CD14-positive monocyte (primary cell): ENCODE results near the gene FAM120B. TPM values are rescaled to one million over a fixed set of nuclear protein-coding genes. Genes with fewer than 3 reads are reported as not detected.

Source experiments
- DNase-seq, 3 donors: peaks; one replicate each; pipeline ENCODE4 v3.0.0-alpha.2; 2011 to 2022
- H2AFZ ChIP-seq: 2 replicates; pipeline ENCODE4 v1.6.0; 2012; ENCODE audit warnings: mild to moderate bottlenecking, low read depth, low read length, inconsistent platforms; ENCODE audit not compliant: insufficient read depth, poor library complexity, severe bottlenecking
- H3K27ac ChIP-seq, 2 donors: 1 replicate in 1 of 2; 2 replicates in 1 of 2; pipeline ENCODE4 v1.5.1; 2012 to 2013; ENCODE audit warnings: low read length in 2 of 2, control low read depth in 1 of 2, inconsistent platforms in 1 of 2, low read depth in 1 of 2, mild to moderate bottlenecking in 1 of 2
- H3K27me3 ChIP-seq, 2 donors: one replicate each; pipeline versions ENCODE4 v1.6.0 to v1.6.1; 2011 to 2013; ENCODE audit warnings: low read length in 2 of 2; ENCODE audit not compliant: control insufficient read depth in 2 of 2, insufficient read depth in 2 of 2
- H3K36me3 ChIP-seq, 2 donors: replicated peaks in 1 of 2; 1 replicate in 1 of 2; 2 replicates in 1 of 2; pipeline versions ENCODE4 v1.5.1 to v1.6.1; 2012 to 2013; ENCODE audit warnings: low read length in 2 of 2, control low read depth in 1 of 2, inconsistent platforms in 1 of 2, mild to moderate bottlenecking in 1 of 2; ENCODE audit not compliant: insufficient read depth in 2 of 2, control insufficient read depth in 1 of 2
- H3K4me1 ChIP-seq, 2 donors: 1 replicate in 1 of 2; 2 replicates in 1 of 2; pipeline versions ENCODE4 v1.5.1 to v1.6.1; 2012 to 2013; ENCODE audit warnings: low read length in 2 of 2, control low read depth in 1 of 2, inconsistent platforms in 1 of 2, mild to moderate bottlenecking in 1 of 2, moderate library complexity in 1 of 2; ENCODE audit not compliant: insufficient read depth in 2 of 2, control insufficient read depth in 1 of 2
- H3K4me2 ChIP-seq: replicated peaks from 2 replicates; pipeline ENCODE3; 2012; ENCODE audit warnings: low read length, moderate library complexity, mild to moderate bottlenecking; ENCODE audit not compliant: poor library complexity, severe bottlenecking; ENCODE audit errors: extremely low read depth
- H3K4me3 ChIP-seq, 3 experiments: fragments of 200-600 bp in 1 of 3; sonication (generic) in 1 of 3; replicated peaks in 1 of 3; 1 replicate in 2 of 3; 2 replicates in 1 of 3; pipeline ENCODE4 v1.5.1; 2011 to 2013; ENCODE audit warnings: low read length in 3 of 3, mild to moderate bottlenecking in 3 of 3, control low read depth in 2 of 3, low read depth in 2 of 3, inconsistent platforms in 1 of 3, moderate library complexity in 1 of 3
- H3K79me2 ChIP-seq: 2 replicates; pipeline ENCODE4 v1.6.0; 2012; ENCODE audit warnings: mild to moderate bottlenecking, control low read depth, inconsistent platforms, low read length, moderate library complexity; ENCODE audit not compliant: insufficient read depth
- H3K9ac ChIP-seq: 2 replicates; pipeline ENCODE4 v1.6.0; 2017; ENCODE audit warnings: low read length, mild to moderate bottlenecking; ENCODE audit not compliant: insufficient read depth, poor library complexity, severe bottlenecking
- H3K9me3 ChIP-seq, 2 donors: replicated peaks in 1 of 2; 1 replicate in 1 of 2; 2 replicates in 1 of 2; pipeline versions ENCODE4 v1.5.1 to v1.6.1; 2012 to 2013; ENCODE audit warnings: low read length in 2 of 2, control low read depth in 1 of 2; ENCODE audit not compliant: control insufficient read depth in 1 of 2, insufficient read depth in 1 of 2
- H4K20me1 ChIP-seq: 2 replicates; pipeline ENCODE4 v1.6.0; 2012; ENCODE audit warnings: mild to moderate bottlenecking, low read length, control low read depth, moderate library complexity; ENCODE audit not compliant: insufficient read depth
- H3K27ac Mint-ChIP-seq, 7 donors: one replicate each; pipeline ENCODE4 v1.8.0; 2020; ENCODE audit warnings: mild to moderate bottlenecking in 7 of 7, mixed read lengths in 7 of 7, moderate library complexity in 6 of 7, inconsistent platforms in 2 of 7
- H3K27me3 Mint-ChIP-seq, 3 donors: one replicate each; pipeline ENCODE4 v1.8.0; 2021 to 2022; ENCODE audit warnings: low read depth in 3 of 3, mild to moderate bottlenecking in 3 of 3, mixed read lengths in 3 of 3, moderate library complexity in 3 of 3, inconsistent platforms in 1 of 3
- H3K36me3 Mint-ChIP-seq, 2 donors: one replicate each; pipeline ENCODE4 v1.8.0; 2020; ENCODE audit warnings: mixed read lengths in 2 of 2, inconsistent platforms in 1 of 2, mild to moderate bottlenecking in 1 of 2
- H3K4me1 Mint-ChIP-seq: one replicate; pipeline ENCODE4 v1.8.0; 2020; ENCODE audit warnings: mild to moderate bottlenecking, mixed read lengths
- H3K4me3 Mint-ChIP-seq, 2 donors: one replicate each; pipeline ENCODE4 v1.8.0; 2020; ENCODE audit warnings: mild to moderate bottlenecking in 2 of 2, mixed read lengths in 2 of 2, moderate library complexity in 1 of 2
- H3K9me3 Mint-ChIP-seq, 7 donors: one replicate each; pipeline ENCODE4 v1.8.0; 2020 to 2022; ENCODE audit warnings: mixed read lengths in 7 of 7, mild to moderate bottlenecking in 6 of 7, moderate library complexity in 6 of 7, inconsistent platforms in 2 of 7
- CTCF ChIP-seq: fragments of 200-600 bp; IDR thresholded peaks from one replicate; pipeline ENCODE4 v1.8.0; 2022; ENCODE audit warnings: antibody characterized with exemption, mild to moderate bottlenecking
- whole genome bisulfite sequencing: methylation state at CpG from one replicate; pipeline ENCODE4 v1.1.5; 2013; ENCODE audit warnings: missing lambda C conversion rate; ENCODE audit not compliant: insufficient coverage; 5-methylcytosine and 5-hydroxymethylcytosine counted together
- intact Hi-C, 2 donors: fragments of 100-400 bp; cut with micrococcal nuclease; formaldehyde crosslinking; loops; one replicate each; pipeline versions ENCODE4 v1.15.0 to v1.15.1; 2023
- polyA plus RNA-seq, 3 donors: library from polyadenylated mRNA; depleted of rRNA in 1 of 3; unstranded in 2 of 3; stranded (reverse) in 1 of 3; fragments of 300-500 nt in 2 of 3; fragments of >200 nt in 1 of 3; fragmentation: Illumina TruSeq in 2 of 3; gene quantifications; 1 replicate in 2 of 3; 2 replicates in 1 of 3; pipeline ENCODE4 v1.2.3, GENCODE V29; 2012 to 2021

Gene FAM120B
- polyA plus RNA-seq, 3 donors, result 10.6 to 20.2 (median 11.2) TPM

DNA sequence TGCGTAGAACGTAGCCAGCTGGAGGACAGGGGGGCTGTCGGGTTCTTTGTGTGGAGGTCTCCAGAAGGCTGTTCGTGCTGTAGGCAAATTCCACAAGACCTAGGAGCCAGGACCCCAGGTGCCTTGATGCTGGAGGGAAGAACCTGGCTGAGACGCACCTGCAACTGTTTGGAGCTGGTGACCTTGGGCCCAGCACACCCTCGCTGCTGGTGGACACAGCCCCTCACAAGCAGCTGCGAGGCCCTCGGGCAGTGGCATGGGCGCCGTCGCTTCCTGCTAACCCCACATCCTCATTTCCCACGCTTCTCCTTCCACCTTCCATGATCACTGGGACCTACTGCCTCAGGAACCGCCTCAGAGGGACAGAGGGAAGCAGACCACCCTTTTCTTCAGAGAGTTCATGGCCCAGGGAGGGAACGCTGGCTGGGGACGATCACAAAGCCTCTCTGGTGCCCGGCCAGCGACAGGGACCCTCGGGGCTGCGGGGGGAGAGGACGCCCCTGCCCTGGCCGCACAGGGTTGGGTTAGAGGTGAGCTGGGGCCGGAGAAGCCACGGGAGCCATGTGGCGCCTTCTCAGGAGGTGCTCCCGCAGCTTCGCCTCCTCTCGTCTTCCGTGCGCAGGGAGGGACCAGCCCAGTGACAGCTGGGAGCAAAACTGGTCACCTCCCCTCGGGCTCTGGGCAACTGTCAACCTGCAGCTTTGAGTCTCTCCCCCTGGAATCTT, 34.1 kb upstream of the FAM120B start:
- Histone ChIP-seq H3K4me2 (peak overlapping the region; percentile 94), H3K9me3 (no peaks in the 10 kb centered on the region), H2AFZ (peak overlapping the region; percentile 85), H3K27me3 (no peaks in the 10 kb centered on the region), H3K9ac (peak overlapping the region; percentile 76), H4K20me1 (no peaks in the 10 kb centered on the region), H3K79me2 (no peaks in the 10 kb centered on the region), H3K36me3 (no peaks in the 10 kb centered on the region), H3K4me1 (peaks cover 17 to 21% of the 10 kb centered on the region in 2 donors), H3K4me3 (peak overlapping the region; percentile 48 to 95 (median 92)), H3K27ac (peak overlapping the region; percentile 84 to 86)
- Mint-ChIP-seq H3K9me3 (no peaks in the 10 kb centered on the region), H3K27ac (peak overlapping the region in 6 of 7 donors; percentile 51 to 87 (median 84)), H3K27me3 (peaks cover 6 to 18% (median 7%) of the 10 kb centered on the region in 3 donors), H3K36me3 (peaks cover 0 to 10% of the 10 kb centered on the region in 2 donors), H3K4me1 (peaks cover 26% of the 10 kb centered on the region), H3K4me3 (peak overlapping the region; percentile 84 to 92)
- DNase-seq, result no peak
- intact Hi-C loops, result no loop called here
- 55% methylated on average over 23 of the region's 30 CpGs for WGBS
- TF ChIP-seq CTCF, result no peak

DNA sequence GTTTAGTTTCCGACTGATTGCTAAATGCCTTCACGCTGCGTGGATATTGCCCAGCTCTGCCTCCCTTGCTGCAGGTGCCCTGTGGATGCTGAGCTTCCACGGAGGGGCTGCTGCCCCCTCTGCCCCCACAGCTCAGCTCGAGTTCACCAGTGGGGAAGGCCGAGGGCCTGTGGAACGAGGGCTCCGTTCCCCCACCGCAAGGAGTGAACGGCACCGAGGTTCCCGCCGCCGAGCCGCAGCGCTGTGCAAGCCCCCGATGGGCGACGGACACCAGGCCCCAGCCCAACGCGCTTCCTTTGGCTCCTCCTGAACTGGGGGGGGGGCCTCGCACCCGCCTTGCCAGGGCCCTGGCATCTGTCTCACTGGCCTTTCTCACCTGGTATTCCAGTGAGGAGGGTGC, 33.4 kb upstream of the FAM120B start:
- Mint-ChIP-seq H3K4me1 (peaks cover 32% of the 10 kb centered on the region), H3K27ac (peak overlapping the region in 2 of 7 donors; percentile 13 to 46), H3K36me3 (peaks cover 0 to 10% of the 10 kb centered on the region in 2 donors), H3K4me3 (peak overlapping the region; percentile 51 to 54), H3K27me3 (peaks cover 6 to 18% (median 7%) of the 10 kb centered on the region in 3 donors), H3K9me3 (no peaks in the 10 kb centered on the region)
- Histone ChIP-seq H3K27ac (no peak overlapping the region), H4K20me1 (no peaks in the 10 kb centered on the region), H3K36me3 (no peaks in the 10 kb centered on the region), H3K79me2 (no peaks in the 10 kb centered on the region), H3K4me3 (no peak overlapping the region), H3K9me3 (no peaks in the 10 kb centered on the region), H2AFZ (no peak overlapping the region), H3K9ac (no peak overlapping the region), H3K27me3 (no peaks in the 10 kb centered on the region), H3K4me2 (no peak overlapping the region), H3K4me1 (peaks cover 20 to 27% of the 10 kb centered on the region in 2 donors)
- no peak for DNase-seq
- 94% methylated on average over 21 of the region's 23 CpGs for WGBS
- TF ChIP-seq CTCF, result no peak
- intact Hi-C loops, result no loop called here
